Loucy (cell line): Measurements from ENCODE around the gene E2F3.

ENCODE experiments used
- H2AFZ ChIP-seq: fragments of 200-600 bp; sonication (generic); 2 replicates; pipeline ENCODE4 v1.6.0; 2016; ENCODE audit warnings: antibody characterized with exemption, mild to moderate bottlenecking, low read length, moderate library complexity
- H3F3A ChIP-seq: fragments of 200-600 bp; 2 replicates; pipeline ENCODE4 v1.6.0; 2016; ENCODE audit warnings: antibody characterized with exemption, low read depth, mild to moderate bottlenecking
- H3K27me3 ChIP-seq: fragments of 200-600 bp; sonication (generic); 2 replicates; pipeline ENCODE4 v1.6.1; 2014; ENCODE audit warnings: low read length, mild to moderate bottlenecking; ENCODE audit not compliant: insufficient read depth, poor library complexity, severe bottlenecking
- H3K36me3 ChIP-seq: fragments of 200-600 bp; sonication (generic); 2 replicates; pipeline ENCODE4 v1.6.1; 2016; ENCODE audit warnings: low read length; ENCODE audit not compliant: insufficient read depth
- H3K4me1 ChIP-seq: fragments of 200-600 bp; sonication (generic); 2 replicates; pipeline ENCODE4 v1.5.1; 2014; ENCODE audit warnings: low read length, mild to moderate bottlenecking; ENCODE audit not compliant: insufficient read depth, poor library complexity, severe bottlenecking
- H3K4me2 ChIP-seq: fragments of 200-600 bp; sonication (generic); 2 replicates; pipeline ENCODE4 v1.6.0; 2014; ENCODE audit warnings: antibody characterized with exemption, low read length, low read depth, mild to moderate bottlenecking; ENCODE audit not compliant: poor library complexity, severe bottlenecking
- H3K4me3 ChIP-seq: fragments of 200-600 bp; sonication (generic); 2 replicates; pipeline ENCODE4 v1.5.1; 2014; ENCODE audit warnings: low read length, mild to moderate bottlenecking, mixed read lengths; ENCODE audit not compliant: poor library complexity, severe bottlenecking
- H3K79me2 ChIP-seq: fragments of 200-600 bp; sonication (generic); 2 replicates; pipeline ENCODE4 v1.6.1; 2014; ENCODE audit warnings: low read length; ENCODE audit not compliant: insufficient read depth
- H3K9ac ChIP-seq: fragments of 200-600 bp; sonication (generic); 2 replicates; pipeline ENCODE4 v1.6.0; 2014; ENCODE audit warnings: mild to moderate bottlenecking, low read depth, low read length, moderate library complexity; ENCODE audit not compliant: poor library complexity, severe bottlenecking
- H3K9me2 ChIP-seq: fragments of 200-600 bp; sonication (generic); replicated peaks from 2 replicates; pipeline ENCODE4 v1.6.1; 2016; ENCODE audit warnings: low read depth, low read length, mixed read lengths
- H3K9me3 ChIP-seq: fragments of 200-600 bp; sonication (generic); 2 replicates; pipeline ENCODE4 v1.6.1; 2014; ENCODE audit warnings: mild to moderate bottlenecking, antibody characterized with exemption, low read length, low read depth; ENCODE audit not compliant: insufficient read depth
- H4K20me1 ChIP-seq: fragments of 200-600 bp; sonication (generic); 2 replicates; pipeline ENCODE4 v1.6.0; 2014; ENCODE audit warnings: antibody characterized with exemption, low read length, mild to moderate bottlenecking; ENCODE audit not compliant: insufficient read depth, poor library complexity, severe bottlenecking
- CTCF ChIP-seq: fragments of 200-600 bp; sonication (generic); conservative IDR thresholded peaks from 2 replicates; pipeline ENCODE4 v1.5.1; 2014; ENCODE audit warnings: mild to moderate bottlenecking, antibody characterized with exemption, low read length
- EZH2phosphoT487 ChIP-seq: fragments of 200-600 bp; IDR thresholded peaks from 2 replicates; pipeline ENCODE4 v1.6.1; 2018; ENCODE audit warnings: antibody characterized with exemption, mild to moderate bottlenecking, moderate library complexity, borderline replicate concordance

The E2F3 gene

DNA sequence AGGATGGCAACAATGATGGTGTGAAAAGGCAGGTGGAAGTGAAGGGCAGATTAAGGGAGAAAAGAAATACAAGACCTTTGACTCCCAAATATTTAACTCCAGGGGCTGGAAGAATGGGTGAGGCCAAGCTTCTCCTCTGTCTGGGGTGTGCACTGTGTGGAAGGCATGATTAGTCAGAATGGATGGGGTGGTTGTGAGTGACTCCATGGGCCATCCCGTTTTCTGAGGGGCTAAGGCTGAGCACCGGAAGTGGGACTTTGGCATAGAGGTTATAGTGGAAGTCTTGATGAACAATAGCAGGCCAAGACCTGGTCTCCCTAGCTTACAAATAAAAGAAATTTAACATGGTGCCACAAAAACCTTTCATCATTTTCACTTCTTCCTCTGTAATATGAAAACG lies 12.1 kb downstream of the E2F3 start:
- Histone ChIP-seq H3K9me2 (no peaks in the 10 kb centered on the region), H3K79me2 (peaks cover 94% of the 10 kb centered on the region), H2AFZ (no peak overlapping the region), H3K27me3 (no peaks in the 10 kb centered on the region), H3F3A (peaks cover 46% of the 10 kb centered on the region), H3K36me3 (peaks cover 9% of the 10 kb centered on the region), H3K4me2 (peak overlapping the region; percentile 76), H3K4me3 (peak overlapping the region; percentile 31), H3K9ac (peak overlapping the region; percentile 99), H4K20me1 (peaks cover 52% of the 10 kb centered on the region), H3K4me1 (peaks cover 93% of the 10 kb centered on the region), H3K9me3 (no peaks in the 10 kb centered on the region)
- TF ChIP-seq CTCF (no peak), EZH2phosphoT487 (no peak)

DNA sequence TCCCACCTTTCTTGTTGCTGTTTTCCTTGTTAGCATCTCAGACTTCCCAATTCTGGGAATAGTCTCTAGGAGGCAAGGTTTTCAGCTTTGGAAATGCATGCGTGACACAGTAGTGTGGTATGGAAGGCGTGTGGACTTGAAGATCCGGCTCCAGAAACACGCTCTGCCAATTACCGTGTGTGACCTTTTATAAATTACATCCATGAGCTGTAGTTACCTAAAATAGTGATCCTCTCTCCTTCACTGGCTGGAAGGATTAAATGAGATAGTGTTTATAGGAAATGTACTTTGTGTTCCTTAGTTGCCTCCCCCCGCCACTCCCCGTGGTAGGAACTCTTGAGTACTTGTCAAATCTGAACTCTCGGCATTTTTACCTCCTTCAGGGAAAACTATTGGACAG lies 13.0 kb downstream of the E2F3 start:
- Histone ChIP-seq H3K36me3 (peaks cover 9% of the 10 kb centered on the region), H3K4me1 (peaks cover 90% of the 10 kb centered on the region), H3K79me2 (peaks cover 94% of the 10 kb centered on the region), H3K9me2 (no peaks in the 10 kb centered on the region), H3K27me3 (no peaks in the 10 kb centered on the region), H3K4me2 (peak overlapping the region; percentile 76), H3F3A (peaks cover 37% of the 10 kb centered on the region), H4K20me1 (peaks cover 49% of the 10 kb centered on the region), H2AFZ (no peak overlapping the region), H3K9ac (peak overlapping the region; percentile 99), H3K9me3 (no peaks in the 10 kb centered on the region), H3K4me3 (peak overlapping the region; percentile 31)
- no peak for TF ChIP-seq CTCF
- no peak for TF ChIP-seq EZH2phosphoT487

DNA sequence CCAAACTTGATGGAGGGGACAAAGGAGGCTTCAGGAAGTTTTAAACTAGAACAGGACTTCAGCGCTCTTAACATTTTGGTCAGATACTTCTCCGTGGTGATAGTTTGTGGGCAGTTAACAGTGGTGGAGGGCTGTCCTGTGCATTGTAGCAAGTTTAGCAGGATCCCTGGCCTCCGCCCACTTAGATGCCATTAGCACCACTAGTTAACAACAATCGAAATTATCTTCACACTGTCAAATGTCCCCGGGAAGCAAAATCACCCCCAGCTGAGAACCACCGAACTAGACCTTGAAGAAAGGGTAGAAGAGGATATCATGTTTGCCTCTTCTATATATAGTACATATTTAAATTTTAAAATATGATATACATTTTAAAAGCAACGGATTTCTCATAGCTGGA lies 13.6 kb downstream of the E2F3 start:
- peak overlapping the region; percentile 31 for H3K4me3 ChIP-seq
- H4K20me1 ChIP-seq, result peaks cover 43% of the 10 kb centered on the region
- H3K4me2 ChIP-seq, result peak overlapping the region; percentile 76
- TF ChIP-seq EZH2phosphoT487 (no peak), CTCF (no peak)
- H3K9me3 ChIP-seq, result no peaks in the 10 kb centered on the region
- H2AFZ ChIP-seq, result no peak overlapping the region
- peaks cover 32% of the 10 kb centered on the region for H3F3A ChIP-seq
- H3K4me1 ChIP-seq, result peaks cover 90% of the 10 kb centered on the region
- H3K36me3 ChIP-seq, result peaks cover 9% of the 10 kb centered on the region
- H3K79me2 ChIP-seq, result peaks cover 94% of the 10 kb centered on the region
- H3K27me3 ChIP-seq, result no peaks in the 10 kb centered on the region
- H3K9me2 ChIP-seq, result no peaks in the 10 kb centered on the region
- peak overlapping the region; percentile 99 for H3K9ac ChIP-seq
